H1 (cell line): ENCODE data around the gene HES7.

Source experiments
- ASH2L ChIP-seq: fragments of 200-600, 300-600 bp; sonication (generic); IDR thresholded peaks from one replicate; pipeline ENCODE4 v1.7.1; 2017; ENCODE audit warnings: low read length
- CHD2 ChIP-seq: IDR thresholded peaks from 2 replicates; pipeline ENCODE4 v1.6.1; 2012; ENCODE audit warnings: low read length, improper control_type of control experiment
- EZH2 ChIP-seq: fragments of 200-600 bp; sonication (generic); IDR thresholded peaks from 2 replicates; pipeline ENCODE4 v1.7.1; 2012; ENCODE audit warnings: low read depth, mild to moderate bottlenecking, moderate library complexity, low read length, inconsistent platforms; ENCODE audit not compliant: severe bottlenecking
- GTF2F1 ChIP-seq: IDR thresholded peaks from 2 replicates; pipeline ENCODE4 v1.6.1; 2012; ENCODE audit warnings: low read depth, low read length, improper control_type of control experiment, borderline replicate concordance
- HDAC2 ChIP-seq, 2 experiments: fragments of 300-600 bp in 1 of 2; sonication (generic) in 1 of 2; IDR thresholded peaks; 2 replicates each; pipeline ENCODE4 v1.6.1; 2011 to 2012; ENCODE audit warnings: low read depth in 2 of 2, low read length in 2 of 2, mild to moderate bottlenecking in 2 of 2, moderate library complexity in 2 of 2, borderline replicate concordance in 1 of 2, inconsistent platforms in 1 of 2
- PHF8 ChIP-seq: fragments of 200-600 bp; sonication (generic); conservative IDR thresholded peaks from 2 replicates; pipeline ENCODE4 v1.7.1; 2012; ENCODE audit warnings: low read depth, mild to moderate bottlenecking, inconsistent platforms, low read length, moderate library complexity
- POLR2A ChIP-seq, 2 experiments: IDR thresholded peaks; 1 replicate in 1 of 2; 2 replicates in 1 of 2; pipeline ENCODE4 v1.6.1; 2011; ENCODE audit warnings: low read depth in 2 of 2, low read length in 2 of 2, mild to moderate bottlenecking in 2 of 2; ENCODE audit errors: control extremely low read depth in 1 of 2
- RAD21 ChIP-seq, 2 experiments: IDR thresholded peaks in 1 of 2; conservative IDR thresholded peaks in 1 of 2; 2 replicates each; pipeline ENCODE4 v1.6.1; 2011; ENCODE audit warnings: low read depth in 2 of 2, low read length in 2 of 2, improper control_type of control experiment in 1 of 2, inconsistent platforms in 1 of 2, mild to moderate bottlenecking in 1 of 2, moderate library complexity in 1 of 2
- SIN3A ChIP-seq, 2 experiments: IDR thresholded peaks in 1 of 2; conservative IDR thresholded peaks in 1 of 2; 2 replicates each; pipeline ENCODE4 v1.6.1; 2011 to 2012; ENCODE audit warnings: low read length in 2 of 2, improper control_type of control experiment in 1 of 2, low read depth in 1 of 2, mild to moderate bottlenecking in 1 of 2
- SP2 ChIP-seq: IDR thresholded peaks from 2 replicates; pipeline ENCODE4 v1.6.1; 2012; ENCODE audit warnings: mild to moderate bottlenecking, low read length, inconsistent platforms
- TAF1 ChIP-seq: IDR thresholded peaks from 2 replicates; pipeline ENCODE4 v1.6.1; 2011; ENCODE audit warnings: mild to moderate bottlenecking, low read depth, low read length
- TF ChIP-seq, protein P1 (sequence below), 3 experiments: IDR thresholded peaks; 1 replicate in 2 of 3; 2 replicates in 1 of 3; pipeline versions ENCODE4 v1.5.1 to v1.6.1; 2011; ENCODE audit warnings: low read length in 3 of 3, mild to moderate bottlenecking in 3 of 3, inconsistent platforms in 2 of 3, low read depth in 1 of 3, moderate library complexity in 1 of 3; ENCODE audit not compliant: insufficient read depth in 1 of 3; ENCODE audit errors: control extremely low read depth in 1 of 3

DNA sequence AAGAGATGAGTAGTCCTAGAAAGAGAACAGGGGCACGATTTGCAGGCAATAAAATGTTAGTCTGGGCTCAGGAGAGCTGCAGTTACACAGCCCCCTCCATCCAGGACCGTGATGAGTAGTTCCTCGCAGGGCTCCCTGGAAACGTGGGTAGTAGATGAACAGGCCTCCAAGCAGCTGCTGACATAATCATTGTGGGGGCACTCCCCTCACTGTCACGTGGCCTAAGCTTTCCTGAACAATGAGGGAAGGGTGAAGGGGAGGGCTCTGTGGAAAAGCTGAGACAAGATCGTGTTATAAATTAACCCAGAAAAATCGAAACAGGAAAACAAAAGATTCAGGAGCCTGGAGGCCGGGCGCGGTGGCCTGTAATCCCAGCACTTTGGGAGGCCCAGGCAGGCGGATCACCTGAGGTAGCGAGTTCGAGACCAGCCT is 29.6 kb upstream of the HES7 start:
- no peak for TF ChIP-seq ASH2L
- no peak for TF ChIP-seq RAD21 (IDR thresholded peaks at IDR 0.05 in 1 of 2, conservative IDR thresholded peaks at IDR 0.05 in 1 of 2; ENCODE audit: low read depth in 2 of 2, low read length in 2 of 2)
- no peak for TF ChIP-seq TAF1
- no peak for TF ChIP-seq CHD2
- TF ChIP-seq POLR2A (IDR thresholded peaks at IDR 0.05; ENCODE audit: control extremely low read depth in 1 of 2, low read depth in 2 of 2, low read length in 2 of 2), result no peak; a peak in 1 of 3 replicates
- TF ChIP-seq, protein P1, sequence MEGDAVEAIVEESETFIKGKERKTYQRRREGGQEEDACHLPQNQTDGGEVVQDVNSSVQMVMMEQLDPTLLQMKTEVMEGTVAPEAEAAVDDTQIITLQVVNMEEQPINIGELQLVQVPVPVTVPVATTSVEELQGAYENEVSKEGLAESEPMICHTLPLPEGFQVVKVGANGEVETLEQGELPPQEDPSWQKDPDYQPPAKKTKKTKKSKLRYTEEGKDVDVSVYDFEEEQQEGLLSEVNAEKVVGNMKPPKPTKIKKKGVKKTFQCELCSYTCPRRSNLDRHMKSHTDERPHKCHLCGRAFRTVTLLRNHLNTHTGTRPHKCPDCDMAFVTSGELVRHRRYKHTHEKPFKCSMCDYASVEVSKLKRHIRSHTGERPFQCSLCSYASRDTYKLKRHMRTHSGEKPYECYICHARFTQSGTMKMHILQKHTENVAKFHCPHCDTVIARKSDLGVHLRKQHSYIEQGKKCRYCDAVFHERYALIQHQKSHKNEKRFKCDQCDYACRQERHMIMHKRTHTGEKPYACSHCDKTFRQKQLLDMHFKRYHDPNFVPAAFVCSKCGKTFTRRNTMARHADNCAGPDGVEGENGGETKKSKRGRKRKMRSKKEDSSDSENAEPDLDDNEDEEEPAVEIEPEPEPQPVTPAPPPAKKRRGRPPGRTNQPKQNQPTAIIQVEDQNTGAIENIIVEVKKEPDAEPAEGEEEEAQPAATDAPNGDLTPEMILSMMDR (IDR thresholded peaks at IDR 0.05; ENCODE audit: control extremely low read depth in 1 of 3, insufficient read depth in 1 of 3, low read depth in 1 of 3, low read length in 3 of 3), result no peak
- no peak for TF ChIP-seq EZH2
- no peak for TF ChIP-seq PHF8
- TF ChIP-seq GTF2F1, result no peak
- TF ChIP-seq HDAC2 (IDR thresholded peaks at IDR 0.05; ENCODE audit: borderline replicate concordance in 1 of 2, low read depth in 2 of 2, low read length in 2 of 2), result no peak
- no peak for TF ChIP-seq SP2
- no peak for TF ChIP-seq SIN3A (conservative IDR thresholded peaks at IDR 0.05 in 1 of 2, IDR thresholded peaks at IDR 0.05 in 1 of 2; ENCODE audit: low read depth in 1 of 2, low read length in 2 of 2)
